Neutrophil (primary cell): Measurements from ENCODE around the gene LRRC46.

Experiments used
- H3K27ac ChIP-seq: fragments of 200-600 bp; sonication (generic); 2 replicates; pipeline ENCODE4 v1.5.1; 2016; ENCODE audit warnings: mild to moderate bottlenecking, moderate library complexity
- H3K27me3 ChIP-seq: fragments of 200-600 bp; sonication (generic); 2 replicates; pipeline ENCODE4 v1.6.0; 2016; ENCODE audit warnings: mild to moderate bottlenecking
- H3K36me3 ChIP-seq: fragments of 200-600 bp; sonication (generic); 2 replicates; pipeline ENCODE4 v1.5.1; 2017
- H3K4me1 ChIP-seq, 2 experiments: fragments of 200-600 bp in 1 of 2; sonication (generic) in 1 of 2; 1 replicate in 1 of 2; 2 replicates in 1 of 2; pipeline versions ENCODE4 v1.5.1 to v1.6.1; 2013 to 2016; ENCODE audit warnings: low read depth in 1 of 2, low read length in 1 of 2, mild to moderate bottlenecking in 1 of 2, moderate library complexity in 1 of 2; ENCODE audit not compliant: control insufficient read depth in 1 of 2, insufficient read depth in 1 of 2
- H3K4me3 ChIP-seq, 2 experiments: fragments of 200-600 bp in 1 of 2; sonication (generic) in 1 of 2; 1 replicate in 1 of 2; 2 replicates in 1 of 2; pipeline ENCODE4 v1.5.1; 2013 to 2016; ENCODE audit warnings: low read depth in 1 of 2, low read length in 1 of 2, mild to moderate bottlenecking in 1 of 2, moderate library complexity in 1 of 2
- H3K9me3 ChIP-seq: fragments of 200-600 bp; sonication (generic); 2 replicates; pipeline ENCODE4 v1.5.1; 2016
- TF ChIP-seq, protein P1 (sequence below): fragments of 200-600 bp; sonication (generic); IDR thresholded peaks from 2 replicates; pipeline ENCODE4 v1.5.1; 2016; ENCODE audit warnings: antibody characterized with exemption

Gene LRRC46

DNA sequence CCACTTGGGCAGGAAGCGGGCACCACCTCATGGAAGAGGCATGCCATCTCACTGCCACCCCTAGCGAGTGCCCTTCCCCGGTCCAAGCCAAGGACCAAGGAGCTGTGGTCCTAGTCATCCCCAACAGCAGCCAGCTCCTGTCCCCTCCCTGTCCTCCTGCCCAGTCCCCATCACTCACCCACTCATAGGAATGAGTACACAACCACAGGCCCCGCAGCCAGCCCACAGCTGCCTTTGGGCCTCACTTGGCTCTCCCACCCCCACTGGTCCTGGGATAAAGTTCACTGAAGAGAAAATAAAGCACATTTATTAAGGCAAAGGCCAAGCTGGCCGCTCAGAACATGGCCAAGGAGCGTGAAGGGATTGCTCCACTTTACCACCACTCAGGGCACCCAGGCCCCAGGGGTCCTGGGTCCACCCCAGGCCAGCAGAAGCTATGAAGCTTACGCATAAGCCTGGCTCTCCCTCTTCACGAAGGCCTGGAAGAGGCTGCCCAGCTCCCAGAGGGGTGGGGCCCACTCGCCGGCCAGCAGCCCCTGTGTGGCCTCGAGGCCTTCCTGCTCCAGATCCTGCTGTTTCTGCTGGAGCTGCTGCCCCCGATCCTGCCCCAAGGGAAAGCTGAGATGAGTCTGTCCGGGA is 6.0 kb downstream of the LRRC46 start:
- Histone ChIP-seq H3K36me3 (peaks cover 29% of the 10 kb centered on the region), H3K27me3 (no peaks in the 10 kb centered on the region)

DNA sequence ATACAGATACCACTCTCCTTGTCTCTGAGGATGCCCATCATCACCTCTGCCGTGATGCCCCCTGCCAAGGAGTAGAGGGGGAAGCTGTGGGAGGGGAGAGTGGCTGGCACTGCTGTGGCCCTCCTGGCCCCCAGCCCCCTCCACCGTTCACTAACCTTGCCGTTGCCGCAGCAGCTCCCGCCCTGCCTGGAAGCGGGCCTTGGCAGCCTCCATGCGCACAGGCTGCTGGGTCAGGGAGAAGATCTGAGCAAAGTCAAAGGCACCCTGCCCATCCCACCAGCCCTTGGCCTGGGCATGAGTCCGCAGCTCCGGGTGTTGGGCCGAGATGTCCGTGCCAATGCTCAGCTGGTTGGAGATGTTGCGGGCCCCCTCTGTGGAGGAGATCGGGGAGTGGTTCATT is 7.2 kb downstream of the LRRC46 start:
- Histone ChIP-seq H3K4me1 (peaks cover 12% of the 10 kb centered on the region in 2 experiments), H3K9me3 (no peaks in the 10 kb centered on the region), H3K27ac (no peak overlapping the region), H3K36me3 (peaks cover 29% of the 10 kb centered on the region), H3K4me3 (no peak overlapping the region), H3K27me3 (peaks cover 7% of the 10 kb centered on the region)
- TF ChIP-seq, protein P1, sequence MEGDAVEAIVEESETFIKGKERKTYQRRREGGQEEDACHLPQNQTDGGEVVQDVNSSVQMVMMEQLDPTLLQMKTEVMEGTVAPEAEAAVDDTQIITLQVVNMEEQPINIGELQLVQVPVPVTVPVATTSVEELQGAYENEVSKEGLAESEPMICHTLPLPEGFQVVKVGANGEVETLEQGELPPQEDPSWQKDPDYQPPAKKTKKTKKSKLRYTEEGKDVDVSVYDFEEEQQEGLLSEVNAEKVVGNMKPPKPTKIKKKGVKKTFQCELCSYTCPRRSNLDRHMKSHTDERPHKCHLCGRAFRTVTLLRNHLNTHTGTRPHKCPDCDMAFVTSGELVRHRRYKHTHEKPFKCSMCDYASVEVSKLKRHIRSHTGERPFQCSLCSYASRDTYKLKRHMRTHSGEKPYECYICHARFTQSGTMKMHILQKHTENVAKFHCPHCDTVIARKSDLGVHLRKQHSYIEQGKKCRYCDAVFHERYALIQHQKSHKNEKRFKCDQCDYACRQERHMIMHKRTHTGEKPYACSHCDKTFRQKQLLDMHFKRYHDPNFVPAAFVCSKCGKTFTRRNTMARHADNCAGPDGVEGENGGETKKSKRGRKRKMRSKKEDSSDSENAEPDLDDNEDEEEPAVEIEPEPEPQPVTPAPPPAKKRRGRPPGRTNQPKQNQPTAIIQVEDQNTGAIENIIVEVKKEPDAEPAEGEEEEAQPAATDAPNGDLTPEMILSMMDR: no peak

More for the DNA sequence above, 6.0 kb downstream of the LRRC46 start:
- no peak overlapping the region for H3K27ac ChIP-seq
- no peak overlapping the region for H3K4me3 ChIP-seq
- peaks cover 12 to 16% of the 10 kb centered on the region in 2 experiments for H3K4me1 ChIP-seq
- no peaks in the 10 kb centered on the region for H3K9me3 ChIP-seq
- TF ChIP-seq, protein P1: no peak

DNA sequence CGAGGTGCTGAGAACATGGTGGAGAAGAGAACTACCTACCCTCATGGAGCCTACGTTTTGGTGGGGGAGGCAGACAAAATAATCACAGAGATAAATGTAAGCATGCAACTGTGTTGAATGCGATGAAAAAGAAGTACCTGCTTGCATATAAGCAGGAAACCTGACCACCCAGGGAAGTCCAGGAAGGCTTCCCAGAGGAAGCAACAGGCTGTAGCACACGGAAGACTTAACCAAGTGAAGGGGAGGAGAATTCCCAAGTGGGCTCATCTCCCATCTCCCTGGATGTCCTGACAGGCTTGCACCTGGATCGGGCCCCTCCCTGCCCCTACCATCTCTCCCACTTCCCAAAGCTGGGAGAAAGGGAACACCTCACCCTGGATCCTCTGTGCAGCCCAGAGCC is 7.6 kb downstream of the LRRC46 start:
- peaks cover 12% of the 10 kb centered on the region in 2 experiments for H3K4me1 ChIP-seq
- H3K36me3 ChIP-seq: peaks cover 29% of the 10 kb centered on the region
- H3K27me3 ChIP-seq: peaks cover 11% of the 10 kb centered on the region
- no peaks in the 10 kb centered on the region for H3K9me3 ChIP-seq
- H3K27ac ChIP-seq: no peak overlapping the region
- no peak overlapping the region for H3K4me3 ChIP-seq
- TF ChIP-seq, protein P1: no peak

DNA sequence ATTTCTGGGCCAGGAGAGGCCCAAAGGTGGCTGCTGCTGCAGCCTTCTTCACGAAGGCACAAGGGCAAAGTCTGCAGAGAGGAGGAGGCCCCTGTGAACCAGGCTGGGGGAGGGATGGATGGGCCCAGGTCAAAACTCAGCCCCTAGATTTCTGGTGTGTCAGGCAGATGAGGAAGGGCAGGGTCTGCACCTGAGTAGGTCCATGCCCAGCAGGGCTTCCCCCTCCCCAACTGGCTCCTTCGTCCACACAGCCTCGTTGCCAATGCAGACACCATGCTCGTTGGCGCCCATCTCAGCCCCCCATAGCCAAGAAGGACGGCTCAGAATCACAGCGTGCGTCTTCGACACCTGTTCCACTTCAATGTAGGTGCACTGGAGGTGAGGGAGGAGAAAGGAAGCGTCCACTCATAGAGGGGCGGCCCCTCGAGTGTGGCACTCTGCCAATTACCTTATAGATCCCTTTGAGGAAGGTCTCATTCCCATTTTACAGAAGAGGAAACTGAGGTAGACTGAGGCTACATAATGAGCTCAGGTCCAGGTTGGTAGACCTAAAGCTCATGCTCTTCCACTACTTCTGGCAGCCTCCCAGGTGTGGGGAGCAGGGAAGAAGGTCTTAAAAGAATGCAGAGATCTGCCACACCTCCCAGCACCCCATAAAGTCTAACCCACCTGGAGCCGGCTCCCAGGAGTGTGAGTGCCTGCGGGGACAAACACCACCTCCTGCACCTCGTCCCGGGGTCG is 8.7 kb downstream of the LRRC46 start:
- peaks cover 22% of the 10 kb centered on the region for H3K27me3 ChIP-seq
- peak overlapping the region; percentile 45 for H3K27ac ChIP-seq
- H3K4me3 ChIP-seq: peak overlapping the region; percentile 78 to 89
- TF ChIP-seq, protein P1: no peak
- no peaks in the 10 kb centered on the region for H3K9me3 ChIP-seq
- H3K36me3 ChIP-seq: peaks cover 29% of the 10 kb centered on the region
- peaks cover 12% of the 10 kb centered on the region in 2 experiments for H3K4me1 ChIP-seq

DNA sequence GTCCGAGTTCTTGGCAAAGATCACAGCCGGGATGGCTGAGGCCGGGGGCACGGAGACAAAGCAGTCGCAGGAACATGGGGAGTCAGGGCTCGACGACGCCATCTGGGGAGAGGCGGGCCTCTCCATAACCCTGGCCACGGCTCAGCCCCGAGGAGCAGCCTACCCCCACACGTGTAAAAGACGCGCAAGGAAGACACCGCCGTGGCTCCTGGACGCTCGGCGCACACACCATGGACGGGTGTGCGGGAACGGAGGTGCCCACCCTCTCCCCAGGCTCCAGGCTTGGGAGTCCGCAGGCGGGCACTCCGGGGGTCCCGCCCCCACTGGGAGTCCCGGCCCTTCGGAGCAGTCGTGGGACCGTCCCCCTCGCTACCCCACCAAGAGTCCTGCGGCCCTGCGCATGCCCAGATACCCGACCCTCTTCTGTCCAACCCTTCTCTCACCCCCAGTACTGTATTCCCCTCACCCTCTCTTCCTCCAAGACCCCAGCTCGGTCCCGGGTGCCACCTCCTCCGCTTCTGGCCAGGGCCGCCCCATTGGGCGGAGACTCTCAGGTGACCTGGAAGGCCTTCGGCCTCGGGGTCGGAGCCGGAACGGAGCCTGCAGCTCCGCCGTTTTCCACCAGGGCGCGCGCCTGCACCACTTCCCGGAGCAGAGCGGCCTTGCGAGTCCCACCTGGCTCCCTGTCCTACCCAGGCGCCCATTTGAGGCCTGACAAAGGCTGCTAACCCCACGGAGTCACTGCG is 9.4 kb downstream of the LRRC46 start, which contains the start of gene SCRN2:
TSS of gene SCRN2 (minus strand) at position 532 of the 746 bp plus-strand sequence. CDS start at position 102, 430 bp downstream.
- peaks cover 12% of the 10 kb centered on the region in 2 experiments for H3K4me1 ChIP-seq
- no peaks in the 10 kb centered on the region for H3K9me3 ChIP-seq
- H3K27ac ChIP-seq: peak within 1 kb of the TSS; percentile 45

More for the DNA sequence above, 9.4 kb downstream of the LRRC46 start, which contains the start of gene SCRN2:
- peaks cover 28% of the 10 kb centered on the region for H3K36me3 ChIP-seq
- peaks cover 29% of the 10 kb centered on the region for H3K27me3 ChIP-seq
- TF ChIP-seq, protein P1: peak; percentile 98
- peak within 1 kb of the TSS; percentile 78 to 89 for H3K4me3 ChIP-seq
